ENCODE data around the gene INSRR.

- TF ChIP-seq CTCF (IDR thresholded peaks at IDR 0.05; ENCODE audit: insufficient read depth, low read length, poor library complexity, severe bottlenecking) = no peak
- no peak for TF ChIP-seq EZH2phosphoT487 (conservative IDR thresholded peaks at IDR 0.05; ENCODE audit: low read length)
These were observed 7.0 kb downstream of the INSRR start for GRCh38 chr1:156851779-156852417.
